Stimulated activated naive CD8-positive, alpha-beta T cell treated with anti-CD3 and anti-CD28 coated beads, Interleukin-15, amount 100 ng/mL, for 72 hours (primary cell): ENCODE results near the gene CSF3.

Experiments used
- ATAC-seq: fragments of 150-1000 bp; cut with Tn5 transposase; 2 replicates; pipeline ENCODE4 v1.10.0; 2021; ENCODE audit warnings: mild to moderate bottlenecking, moderate library complexity
- DNase-seq, 2 donors: peaks; one replicate each; pipeline ENCODE4 v3.0.0; 2021 to 2022
- H3K27ac Mint-ChIP-seq, 2 donors: one replicate each; pipeline ENCODE4 v1.8.0; 2022; ENCODE audit warnings: mild to moderate bottlenecking in 2 of 2, mixed read lengths in 2 of 2, moderate library complexity in 2 of 2
- H3K27me3 Mint-ChIP-seq: one replicate; pipeline ENCODE4 v1.8.0; 2022; ENCODE audit warnings: mixed read lengths
- H3K4me1 Mint-ChIP-seq: one replicate; pipeline ENCODE4 v1.8.0; 2022; ENCODE audit warnings: mild to moderate bottlenecking, mixed read lengths
- H3K4me3 Mint-ChIP-seq, 2 donors: one replicate each; pipeline ENCODE4 v1.8.0; 2022; ENCODE audit warnings: mild to moderate bottlenecking in 2 of 2, mixed read lengths in 2 of 2, moderate library complexity in 1 of 2
- H3K9me3 Mint-ChIP-seq, 2 donors: one replicate each; pipeline ENCODE4 v1.8.0; 2022; ENCODE audit warnings: mixed read lengths in 2 of 2

Gene CSF3

GRCh38 chr17:40060887-40061608, 45.8 kb downstream of the CSF3 start:
- Mint-ChIP-seq H3K27ac (no peak overlapping the region), H3K9me3 (no peaks in the 10 kb centered on the region), H3K4me3 (no peak overlapping the region), H3K4me1 (peaks cover 38% of the 10 kb centered on the region), H3K27me3 (peaks cover 23% of the 10 kb centered on the region)
- ATAC-seq (no peak), DNase-seq (no peak)

- Mint-ChIP-seq H3K4me3 (peak overlapping the region; percentile 77 to 87), H3K9me3 (no peaks in the 10 kb centered on the region), H3K27ac (peak overlapping the region; percentile 21 to 65), H3K4me1 (peaks cover 42% of the 10 kb centered on the region), H3K27me3 (peaks cover 17% of the 10 kb centered on the region)
- no peak for DNase-seq
- no peak for ATAC-seq
Observed at GRCh38 chr17:40061609-40062038, 46.4 kb downstream of the CSF3 start.

GRCh38 chr17:40062329-40063186, 47.3 kb downstream of the CSF3 start, which contains the start of gene THRA:
Gene THRA (plus strand): TSS chr17:40062965. CDS start chr17:40074489, 11,524 bp downstream.
- peak; percentile 85 for ATAC-seq
- Mint-ChIP-seq H3K9me3 (no peaks in the 10 kb centered on the region), H3K27ac (peak within 1 kb of the TSS; percentile 85 to 91), H3K27me3 (peaks cover 15% of the 10 kb centered on the region), H3K4me3 (peak within 1 kb of the TSS; percentile 88 to 94), H3K4me1 (peaks cover 52% of the 10 kb centered on the region)
- DNase-seq: peak; percentile 60 to 72

GRCh38 chr17:40063187-40063771, 48.0 kb downstream of the CSF3 start:
- H3K4me1 Mint-ChIP-seq: peaks cover 59% of the 10 kb centered on the region
- no peaks in the 10 kb centered on the region for H3K9me3 Mint-ChIP-seq
- H3K27me3 Mint-ChIP-seq: peaks cover 15% of the 10 kb centered on the region
- DNase-seq (peak in 1 of 2 donors; percentile 23), ATAC-seq (peak; percentile 23)
- peak overlapping the region; percentile 85 to 91 for H3K27ac Mint-ChIP-seq
- H3K4me3 Mint-ChIP-seq: peak overlapping the region; percentile 88 to 94

- H3K27me3 Mint-ChIP-seq: peaks cover 15% of the 10 kb centered on the region
- H3K9me3 Mint-ChIP-seq: no peaks in the 10 kb centered on the region
- DNase-seq: no peak
- ATAC-seq: peak; percentile 16
- peak overlapping the region; percentile 88 to 94 for H3K4me3 Mint-ChIP-seq
- peaks cover 66% of the 10 kb centered on the region for H3K4me1 Mint-ChIP-seq
- no peak overlapping the region for H3K27ac Mint-ChIP-seq
Observed at GRCh38 chr17:40063901-40064531, 48.8 kb downstream of the CSF3 start.

- Mint-ChIP-seq H3K27me3 (peaks cover 15% of the 10 kb centered on the region), H3K4me1 (peaks cover 78% of the 10 kb centered on the region), H3K4me3 (peak overlapping the region; percentile 19 to 94), H3K9me3 (no peaks in the 10 kb centered on the region), H3K27ac (no peak overlapping the region)
- ATAC-seq: no peak
- DNase-seq: no peak
Observed at GRCh38 chr17:40064971-40065768, 49.9 kb downstream of the CSF3 start.

GRCh38 chr17:40065769-40066510, 50.7 kb downstream of the CSF3 start:
- Mint-ChIP-seq H3K4me3 (no peak overlapping the region), H3K4me1 (peaks cover 86% of the 10 kb centered on the region), H3K27ac (no peak overlapping the region), H3K9me3 (no peaks in the 10 kb centered on the region), H3K27me3 (peaks cover 13% of the 10 kb centered on the region)
- DNase-seq: no peak
- ATAC-seq: no peak
